ENCODE data around the gene ACOT11.

ACOT11 gene

GRCh38 chr1:54652168-54652567 is 104.1 kb downstream of the ACOT11 start:
- DNase-seq: no peak

DNA sequence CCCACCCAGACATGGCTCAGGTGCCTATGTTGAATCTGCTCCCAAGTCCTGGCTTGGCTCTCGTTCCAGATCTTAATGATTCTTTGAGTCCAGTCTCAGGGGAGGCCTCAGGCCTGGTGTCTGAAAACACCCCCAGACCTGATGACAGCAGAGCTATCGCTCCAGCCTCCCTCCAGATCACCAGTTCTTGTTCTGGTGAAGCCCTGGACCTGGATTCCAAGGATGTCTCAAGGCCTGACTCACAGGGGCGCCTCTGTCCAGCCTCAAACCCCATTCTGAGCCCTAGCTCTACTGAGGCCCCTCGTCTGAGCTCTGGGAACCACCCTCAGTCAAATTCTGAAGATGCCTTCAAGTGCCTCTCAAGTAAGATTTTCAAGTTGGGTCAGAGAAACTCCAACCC is 105.0 kb downstream of the ACOT11 start:
- DNase-seq: no peak

GRCh38 chr1:54658164-54658913 is 110.3 kb downstream of the ACOT11 start:
- no peak for DNase-seq
